Trophoblast cell (in vitro differentiated cells and primary cell): ENCODE data around the gene TCEAL7.

Experiments used
- DNase-seq, 2 donors: peaks; one replicate each; pipeline ENCODE4 v3.0.0-alpha.2; 2016
- H2AFZ ChIP-seq: 2 replicates; pipeline ENCODE4 v1.6.1; 2013; ENCODE audit warnings: low read length, moderate library complexity, mild to moderate bottlenecking; ENCODE audit not compliant: insufficient read depth, poor library complexity
- H2AK5ac ChIP-seq: 2 replicates; pipeline ENCODE4 v1.6.1; 2013; ENCODE audit warnings: mild to moderate bottlenecking, low read length
- H2BK120ac ChIP-seq: 2 replicates; pipeline ENCODE4 v1.6.1; 2013; ENCODE audit warnings: low read length, mild to moderate bottlenecking, moderate library complexity; ENCODE audit not compliant: insufficient read depth, poor library complexity
- H2BK12ac ChIP-seq: 2 replicates; pipeline ENCODE4 v1.6.1; 2013; ENCODE audit warnings: mild to moderate bottlenecking, low read length, moderate library complexity
- H2BK5ac ChIP-seq: 2 replicates; pipeline ENCODE4 v1.6.1; 2013; ENCODE audit warnings: low read length, low read depth, moderate library complexity, mild to moderate bottlenecking; ENCODE audit not compliant: poor library complexity
- H3K14ac ChIP-seq: 2 replicates; pipeline ENCODE4 v1.6.1; 2013; ENCODE audit warnings: mild to moderate bottlenecking, low read length
- H3K18ac ChIP-seq: 2 replicates; pipeline ENCODE4 v1.6.1; 2013; ENCODE audit warnings: mild to moderate bottlenecking, low read length
- H3K23ac ChIP-seq: 2 replicates; pipeline ENCODE4 v1.6.1; 2013; ENCODE audit warnings: low read length
- H3K27ac ChIP-seq: 2 replicates; pipeline ENCODE4 v1.5.1; 2013; ENCODE audit warnings: low read depth, mild to moderate bottlenecking, inconsistent platforms, low read length, moderate library complexity
- H3K27me3 ChIP-seq: 2 replicates; pipeline ENCODE4 v1.6.1; 2013; ENCODE audit warnings: inconsistent platforms, mild to moderate bottlenecking, low read length, moderate library complexity; ENCODE audit not compliant: insufficient read depth
- H3K36me3 ChIP-seq, 2 experiments: 1 replicate in 1 of 2; 2 replicates in 1 of 2; pipeline ENCODE4 v1.6.1; 2013; ENCODE audit warnings: low read length in 2 of 2, mild to moderate bottlenecking in 2 of 2, moderate library complexity in 1 of 2; ENCODE audit not compliant: insufficient read depth in 2 of 2, control insufficient read depth in 1 of 2
- H3K4ac ChIP-seq: 2 replicates; pipeline ENCODE4 v1.6.1; 2013; ENCODE audit warnings: low read depth, mild to moderate bottlenecking, low read length, moderate library complexity
- H3K4me1 ChIP-seq, 2 experiments: 1 replicate in 1 of 2; 2 replicates in 1 of 2; pipeline ENCODE4 v1.6.1; 2013; ENCODE audit warnings: low read length in 2 of 2, mild to moderate bottlenecking in 2 of 2, moderate library complexity in 1 of 2; ENCODE audit not compliant: insufficient read depth in 2 of 2, control insufficient read depth in 1 of 2
- H3K4me2 ChIP-seq: 2 replicates; pipeline ENCODE4 v1.6.1; 2013; ENCODE audit warnings: inconsistent platforms, mild to moderate bottlenecking, low read length, moderate library complexity
- H3K4me3 ChIP-seq: 2 replicates; pipeline ENCODE4 v1.5.1; 2013; ENCODE audit warnings: mild to moderate bottlenecking, low read depth, low read length, inconsistent platforms
- H3K79me1 ChIP-seq: one replicate; pipeline ENCODE4 v1.6.1; 2013; ENCODE audit warnings: low read length
- H3K79me2 ChIP-seq: 2 replicates; pipeline ENCODE4 v1.6.1; 2013; ENCODE audit warnings: low read length, mild to moderate bottlenecking; ENCODE audit not compliant: control insufficient read depth, insufficient read depth, poor library complexity
- H3K9ac ChIP-seq: 2 replicates; pipeline ENCODE4 v1.6.1; 2013; ENCODE audit warnings: mild to moderate bottlenecking, low read length
- H3K9me3 ChIP-seq: 2 replicates; pipeline ENCODE4 v1.6.1; 2013; ENCODE audit warnings: low read depth, mild to moderate bottlenecking, control low read depth, inconsistent platforms, low read length; ENCODE audit not compliant: insufficient read depth
- H4K12ac ChIP-seq: 2 replicates; pipeline ENCODE4 v1.6.1; 2013; ENCODE audit warnings: low read depth, mild to moderate bottlenecking, low read length, moderate library complexity
- H4K8ac ChIP-seq: 2 replicates; pipeline ENCODE4 v1.6.1; 2013; ENCODE audit warnings: low read depth, mild to moderate bottlenecking, low read length, moderate library complexity
- H4K91ac ChIP-seq: one replicate; pipeline ENCODE4 v1.6.1; 2013; ENCODE audit warnings: low read depth, mild to moderate bottlenecking, low read length, moderate library complexity
- WGBS: extraction: QIAGEN DNeasy Blood & Tissue Kit; methylation state at CpG from one replicate; pipeline ENCODE4 v1.1.7; 2013; ENCODE audit warnings: missing lambda C conversion rate; ENCODE audit not compliant: insufficient read length, insufficient coverage; ENCODE audit errors: extremely low coverage; 5-methylcytosine and 5-hydroxymethylcytosine counted together

TCEAL7 gene

GRCh38 chrX:103373581-103373980 lies 43.5 kb downstream of the TCEAL7 start:
- no peak overlapping the region for H4K91ac ChIP-seq
- no peaks in the 10 kb centered on the region for H3K27me3 ChIP-seq
- no peak overlapping the region for H3K18ac ChIP-seq
- no peak overlapping the region for H3K4ac ChIP-seq
- peaks cover 10% of the 10 kb centered on the region for H3K79me1 ChIP-seq
- no CpG with 5 or more reads among the region's 3 CpGs for WGBS
- H3K4me1 ChIP-seq, result no peaks in the 10 kb centered on the region
- H4K8ac ChIP-seq, result no peak overlapping the region
- H2BK12ac ChIP-seq, result no peak overlapping the region
- no peak overlapping the region for H4K12ac ChIP-seq
- DNase-seq, result no peak
- H3K23ac ChIP-seq, result no peak overlapping the region
- H3K14ac ChIP-seq, result no peak overlapping the region
- H3K4me3 ChIP-seq, result no peak overlapping the region
- peaks cover 9% of the 10 kb centered on the region for H3K79me2 ChIP-seq
- H3K36me3 ChIP-seq, result peaks cover under 1 to 3% of the 10 kb centered on the region in 2 experiments
- H2AK5ac ChIP-seq, result no peak overlapping the region
- no peak overlapping the region for H3K27ac ChIP-seq
- no peak overlapping the region for H2BK5ac ChIP-seq
- H3K4me2 ChIP-seq, result no peak overlapping the region
- no peak overlapping the region for H2AFZ ChIP-seq
- no peaks in the 10 kb centered on the region for H3K9me3 ChIP-seq
- H3K9ac ChIP-seq, result no peak overlapping the region
- H2BK120ac ChIP-seq, result no peak overlapping the region

GRCh38 chrX:103376118-103376978 lies 46.3 kb downstream of the TCEAL7 start, which contains the start of gene BEX3:
Gene BEX3 (plus strand): TSS chrX:103376538. CDS start chrX:103377522, 984 bp downstream.
- peak within 1 kb of the TSS; percentile 83 for H3K4me2 ChIP-seq
- H3K4me1 ChIP-seq, result no peaks in the 10 kb centered on the region
- peaks cover 9% of the 10 kb centered on the region for H3K79me2 ChIP-seq
- peak within 1 kb of the TSS; percentile 94 for H4K8ac ChIP-seq
- H3K4me3 ChIP-seq, result peak within 1 kb of the TSS; percentile 86
- no peak within 1 kb of the TSS for H2BK12ac ChIP-seq
- H3K9ac ChIP-seq, result peak within 1 kb of the TSS; percentile 96
- peak within 1 kb of the TSS; percentile 94 for H4K12ac ChIP-seq
- no peaks in the 10 kb centered on the region for H3K9me3 ChIP-seq
- peak within 1 kb of the TSS; percentile 93 for H2AFZ ChIP-seq
- H3K23ac ChIP-seq, result no peak within 1 kb of the TSS
- DNase-seq, result peak in 1 of 2 donors; percentile 31
- H2BK120ac ChIP-seq, result peak within 1 kb of the TSS; percentile 94
- WGBS, result no CpG with 5 or more reads among the region's 62 CpGs
- H3K4ac ChIP-seq, result peak within 1 kb of the TSS; percentile 98
- peak within 1 kb of the TSS; percentile 92 for H3K18ac ChIP-seq
- peaks cover 3% of the 10 kb centered on the region in 2 experiments for H3K36me3 ChIP-seq
- H3K27me3 ChIP-seq, result no peaks in the 10 kb centered on the region
- H3K27ac ChIP-seq, result peak within 1 kb of the TSS; percentile 75
- peak within 1 kb of the TSS; percentile 94 for H4K91ac ChIP-seq
- peak within 1 kb of the TSS; percentile 77 for H2AK5ac ChIP-seq
- H3K79me1 ChIP-seq, result peaks cover 10% of the 10 kb centered on the region
- H2BK5ac ChIP-seq, result peak within 1 kb of the TSS; percentile 95
- H3K14ac ChIP-seq, result peak within 1 kb of the TSS; percentile 99

- no peak overlapping the region for H3K23ac ChIP-seq
- no peak overlapping the region for H3K4ac ChIP-seq
- H3K36me3 ChIP-seq, result peaks cover 3% of the 10 kb centered on the region in 2 experiments
- H3K4me3 ChIP-seq, result peak overlapping the region; percentile 86
- H2BK120ac ChIP-seq, result no peak overlapping the region
- H3K4me1 ChIP-seq, result no peaks in the 10 kb centered on the region
- H3K9me3 ChIP-seq, result no peaks in the 10 kb centered on the region
- H3K18ac ChIP-seq, result peak overlapping the region; percentile 92
- H3K4me2 ChIP-seq, result peak overlapping the region; percentile 83
- H4K12ac ChIP-seq, result peak overlapping the region; percentile 62
- DNase-seq, result no peak
- no peak overlapping the region for H4K91ac ChIP-seq
- H3K27me3 ChIP-seq, result no peaks in the 10 kb centered on the region
- H2AFZ ChIP-seq, result no peak overlapping the region
- H3K14ac ChIP-seq, result peak overlapping the region; percentile 77
- peak overlapping the region; percentile 75 for H3K27ac ChIP-seq
- H4K8ac ChIP-seq, result peak overlapping the region; percentile 65
- no CpG with 5 or more reads among the region's 19 CpGs for WGBS
- peak overlapping the region; percentile 78 for H3K9ac ChIP-seq
- peak overlapping the region; percentile 56 for H2BK5ac ChIP-seq
- H2AK5ac ChIP-seq, result no peak overlapping the region
- no peak overlapping the region for H2BK12ac ChIP-seq
- peaks cover 9% of the 10 kb centered on the region for H3K79me2 ChIP-seq
- H3K79me1 ChIP-seq, result peaks cover 10% of the 10 kb centered on the region
Observed at GRCh38 chrX:103376979-103377324, 46.9 kb downstream of the TCEAL7 start.

- Histone ChIP-seq H3K79me1 (peaks cover 10% of the 10 kb centered on the region), H3K4me1 (no peaks in the 10 kb centered on the region), H3K9ac (no peak overlapping the region), H3K79me2 (peaks cover 9% of the 10 kb centered on the region), H3K23ac (no peak overlapping the region), H2BK120ac (no peak overlapping the region), H4K12ac (no peak overlapping the region), H2AK5ac (no peak overlapping the region), H2AFZ (no peak overlapping the region), H4K8ac (no peak overlapping the region), H3K36me3 (peaks cover 3% of the 10 kb centered on the region in 2 experiments), H3K27me3 (no peaks in the 10 kb centered on the region), H2BK12ac (no peak overlapping the region), H3K4me3 (no peak overlapping the region), H4K91ac (no peak overlapping the region), H2BK5ac (no peak overlapping the region), H3K27ac (peak overlapping the region; percentile 4), H3K9me3 (no peaks in the 10 kb centered on the region), H3K18ac (no peak overlapping the region), H3K4me2 (no peak overlapping the region), H3K4ac (no peak overlapping the region), H3K14ac (no peak overlapping the region)
- no peak for DNase-seq
- WGBS, result no CpG with 5 or more reads among the region's 2 CpGs
Observed at GRCh38 chrX:103378990-103379389, 49.0 kb downstream of the TCEAL7 start.
